CD14-positive monocyte (primary cell): ENCODE data around the gene CCDC170. TPM values are rescaled to one million over a fixed set of nuclear protein-coding genes. Genes with fewer than 3 reads are reported as not detected.

Experiments used
- DNase-seq, 3 donors: peaks; one replicate each; pipeline ENCODE4 v3.0.0-alpha.2; 2011 to 2022
- H2AFZ ChIP-seq: 2 replicates; pipeline ENCODE4 v1.6.0; 2012; ENCODE audit warnings: mild to moderate bottlenecking, low read depth, low read length, inconsistent platforms; ENCODE audit not compliant: insufficient read depth, poor library complexity, severe bottlenecking
- H3K27ac ChIP-seq, 2 donors: 1 replicate in 1 of 2; 2 replicates in 1 of 2; pipeline ENCODE4 v1.5.1; 2012 to 2013; ENCODE audit warnings: low read length in 2 of 2, control low read depth in 1 of 2, inconsistent platforms in 1 of 2, low read depth in 1 of 2, mild to moderate bottlenecking in 1 of 2
- H3K27me3 ChIP-seq, 2 donors: one replicate each; pipeline versions ENCODE4 v1.6.0 to v1.6.1; 2011 to 2013; ENCODE audit warnings: low read length in 2 of 2; ENCODE audit not compliant: control insufficient read depth in 2 of 2, insufficient read depth in 2 of 2
- H3K36me3 ChIP-seq, 2 donors: replicated peaks in 1 of 2; 1 replicate in 1 of 2; 2 replicates in 1 of 2; pipeline versions ENCODE4 v1.5.1 to v1.6.1; 2012 to 2013; ENCODE audit warnings: low read length in 2 of 2, control low read depth in 1 of 2, inconsistent platforms in 1 of 2, mild to moderate bottlenecking in 1 of 2; ENCODE audit not compliant: insufficient read depth in 2 of 2, control insufficient read depth in 1 of 2
- H3K4me1 ChIP-seq, 2 donors: 1 replicate in 1 of 2; 2 replicates in 1 of 2; pipeline versions ENCODE4 v1.5.1 to v1.6.1; 2012 to 2013; ENCODE audit warnings: low read length in 2 of 2, control low read depth in 1 of 2, inconsistent platforms in 1 of 2, mild to moderate bottlenecking in 1 of 2, moderate library complexity in 1 of 2; ENCODE audit not compliant: insufficient read depth in 2 of 2, control insufficient read depth in 1 of 2
- H3K4me2 ChIP-seq: replicated peaks from 2 replicates; pipeline ENCODE3; 2012; ENCODE audit warnings: low read length, moderate library complexity, mild to moderate bottlenecking; ENCODE audit not compliant: poor library complexity, severe bottlenecking; ENCODE audit errors: extremely low read depth
- H3K4me3 ChIP-seq, 3 experiments: fragments of 200-600 bp in 1 of 3; sonication (generic) in 1 of 3; replicated peaks in 1 of 3; 1 replicate in 2 of 3; 2 replicates in 1 of 3; pipeline ENCODE4 v1.5.1; 2011 to 2013; ENCODE audit warnings: low read length in 3 of 3, mild to moderate bottlenecking in 3 of 3, control low read depth in 2 of 3, low read depth in 2 of 3, inconsistent platforms in 1 of 3, moderate library complexity in 1 of 3
- H3K79me2 ChIP-seq: 2 replicates; pipeline ENCODE4 v1.6.0; 2012; ENCODE audit warnings: mild to moderate bottlenecking, control low read depth, inconsistent platforms, low read length, moderate library complexity; ENCODE audit not compliant: insufficient read depth
- H3K9ac ChIP-seq: 2 replicates; pipeline ENCODE4 v1.6.0; 2017; ENCODE audit warnings: low read length, mild to moderate bottlenecking; ENCODE audit not compliant: insufficient read depth, poor library complexity, severe bottlenecking
- H3K9me3 ChIP-seq, 2 donors: replicated peaks in 1 of 2; 1 replicate in 1 of 2; 2 replicates in 1 of 2; pipeline versions ENCODE4 v1.5.1 to v1.6.1; 2012 to 2013; ENCODE audit warnings: low read length in 2 of 2, control low read depth in 1 of 2; ENCODE audit not compliant: control insufficient read depth in 1 of 2, insufficient read depth in 1 of 2
- H4K20me1 ChIP-seq: 2 replicates; pipeline ENCODE4 v1.6.0; 2012; ENCODE audit warnings: mild to moderate bottlenecking, low read length, control low read depth, moderate library complexity; ENCODE audit not compliant: insufficient read depth
- H3K27ac Mint-ChIP-seq, 7 donors: one replicate each; pipeline ENCODE4 v1.8.0; 2020; ENCODE audit warnings: mild to moderate bottlenecking in 7 of 7, mixed read lengths in 7 of 7, moderate library complexity in 6 of 7, inconsistent platforms in 2 of 7
- H3K27me3 Mint-ChIP-seq, 3 donors: one replicate each; pipeline ENCODE4 v1.8.0; 2021 to 2022; ENCODE audit warnings: low read depth in 3 of 3, mild to moderate bottlenecking in 3 of 3, mixed read lengths in 3 of 3, moderate library complexity in 3 of 3, inconsistent platforms in 1 of 3
- H3K36me3 Mint-ChIP-seq, 2 donors: one replicate each; pipeline ENCODE4 v1.8.0; 2020; ENCODE audit warnings: mixed read lengths in 2 of 2, inconsistent platforms in 1 of 2, mild to moderate bottlenecking in 1 of 2
- H3K4me1 Mint-ChIP-seq: one replicate; pipeline ENCODE4 v1.8.0; 2020; ENCODE audit warnings: mild to moderate bottlenecking, mixed read lengths
- H3K4me3 Mint-ChIP-seq, 2 donors: one replicate each; pipeline ENCODE4 v1.8.0; 2020; ENCODE audit warnings: mild to moderate bottlenecking in 2 of 2, mixed read lengths in 2 of 2, moderate library complexity in 1 of 2
- H3K9me3 Mint-ChIP-seq, 7 donors: one replicate each; pipeline ENCODE4 v1.8.0; 2020 to 2022; ENCODE audit warnings: mixed read lengths in 7 of 7, mild to moderate bottlenecking in 6 of 7, moderate library complexity in 6 of 7, inconsistent platforms in 2 of 7
- CTCF ChIP-seq: fragments of 200-600 bp; IDR thresholded peaks from one replicate; pipeline ENCODE4 v1.8.0; 2022; ENCODE audit warnings: antibody characterized with exemption, mild to moderate bottlenecking
- WGBS: methylation state at CpG from one replicate; pipeline ENCODE4 v1.1.5; 2013; ENCODE audit warnings: missing lambda C conversion rate; ENCODE audit not compliant: insufficient coverage; 5-methylcytosine and 5-hydroxymethylcytosine counted together
- intact Hi-C, 2 donors: fragments of 100-400 bp; cut with micrococcal nuclease; formaldehyde crosslinking; loops; one replicate each; pipeline versions ENCODE4 v1.15.0 to v1.15.1; 2023
- polyA plus RNA-seq, 3 donors: library from polyadenylated mRNA; depleted of rRNA in 1 of 3; unstranded in 2 of 3; stranded (reverse) in 1 of 3; fragments of 300-500 nt in 2 of 3; fragments of >200 nt in 1 of 3; fragmentation: Illumina TruSeq in 2 of 3; gene quantifications; 1 replicate in 2 of 3; 2 replicates in 1 of 3; pipeline ENCODE4 v1.2.3, GENCODE V29; 2012 to 2021

Gene CCDC170
- polyA plus RNA-seq, 3 donors = 4.2 to 7.0 (median 6.3) TPM

DNA sequence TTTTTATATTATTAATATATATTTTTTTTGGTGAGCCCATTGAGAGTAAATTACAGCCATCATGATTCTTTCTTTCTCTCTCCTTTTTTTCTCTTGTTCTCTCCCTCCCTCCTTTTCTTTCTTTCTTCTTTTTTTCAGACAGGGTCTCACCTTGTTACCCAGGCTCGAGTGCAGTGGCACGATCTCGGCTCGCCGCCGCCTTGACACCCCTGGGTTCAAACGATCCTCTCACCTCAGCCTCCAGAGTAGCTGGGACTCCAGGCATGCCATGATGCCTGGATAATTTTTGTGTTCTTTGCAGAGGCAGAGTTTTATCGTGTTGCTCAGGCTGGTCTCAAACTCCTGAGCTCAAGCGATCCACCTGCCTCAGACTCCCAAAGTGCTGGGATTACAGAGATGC is 1.6 kb downstream of the CCDC170 start:
- H3K79me2 ChIP-seq = peaks cover 11% of the 10 kb centered on the region
- intact Hi-C loops = loop anchor here in 1 of 2 donors (2.0 kb wide), 1 partner anchor 19 kb away; no protein-coding TSS in a partner anchor
- Mint-ChIP-seq H3K4me3 (peak overlapping the region in 1 of 2 donors; percentile 97), H3K27ac (peak overlapping the region in 4 of 7 donors; percentile 43 to 92 (median 66)), H3K36me3 (no peaks in the 10 kb centered on the region), H3K27me3 (peaks cover 0 to 6% (median 4%) of the 10 kb centered on the region in 3 donors), H3K4me1 (peaks cover 58% of the 10 kb centered on the region), H3K9me3 (no peaks in the 10 kb centered on the region)
- no peaks in the 10 kb centered on the region for H3K27me3 ChIP-seq
- 87% methylated on average over 6 of the region's 9 CpGs for WGBS
- H3K27ac ChIP-seq = no peak overlapping the region
- H2AFZ ChIP-seq = no peak overlapping the region
- peaks cover 59 to 68% of the 10 kb centered on the region in 2 donors for H3K4me1 ChIP-seq
- no peak for DNase-seq
- H4K20me1 ChIP-seq = no peaks in the 10 kb centered on the region
- no peak overlapping the region for H3K9ac ChIP-seq
- H3K4me3 ChIP-seq = peak overlapping the region in 1 of 3 experiments; percentile 87
- no peaks in the 10 kb centered on the region for H3K9me3 ChIP-seq
- peak overlapping the region; percentile 91 for H3K4me2 ChIP-seq
- no peaks in the 10 kb centered on the region for H3K36me3 ChIP-seq
- no peak for TF ChIP-seq CTCF

GRCh38 chr6:151497905-151498304 is 4.1 kb downstream of the CCDC170 start:
- Histone ChIP-seq H3K36me3 (no peaks in the 10 kb centered on the region), H3K27me3 (no peaks in the 10 kb centered on the region), H4K20me1 (no peaks in the 10 kb centered on the region), H3K4me2 (peak overlapping the region; percentile 65), H3K9ac (peak overlapping the region; percentile 42), H3K79me2 (peaks cover 16% of the 10 kb centered on the region), H3K27ac (peak overlapping the region; percentile 85 to 92), H2AFZ (no peak overlapping the region), H3K4me1 (peaks cover 71 to 91% of the 10 kb centered on the region in 2 donors), H3K4me3 (peak overlapping the region in 1 of 3 experiments; percentile 53), H3K9me3 (no peaks in the 10 kb centered on the region)
- intact Hi-C loops = no loop called here
- Mint-ChIP-seq H3K36me3 (no peaks in the 10 kb centered on the region), H3K27ac (peak overlapping the region; percentile 88 to 96 (median 94)), H3K4me3 (no peak overlapping the region), H3K9me3 (peaks cover 0 to 3% (median 0%) of the 10 kb centered on the region in 7 donors), H3K27me3 (peaks cover 0 to 4% (median 3%) of the 10 kb centered on the region in 3 donors), H3K4me1 (peaks cover 78% of the 10 kb centered on the region)
- TF ChIP-seq CTCF = no peak
- peak; percentile 29 to 56 (median 46) for DNase-seq
